Jurkat, Clone E6-1 (cell line): ENCODE results near the gene DNAJC17. TPM values are rescaled to one million over a fixed set of nuclear protein-coding genes. Genes with fewer than 3 reads are reported as not detected.

Source experiments
- DNase-seq: peaks from one replicate; pipeline ENCODE4 v3.0.0-alpha.2; 2011; ENCODE audit warnings: low read depth, low spot score
- H3K4me3 ChIP-seq: 2 replicates; pipeline ENCODE4 v1.5.1; 2011; ENCODE audit warnings: mild to moderate bottlenecking, low read length, control low read depth, moderate library complexity
- polyA plus RNA-seq: library from polyadenylated mRNA; unstranded; fragments of >200 nt; gene quantifications from one replicate; pipeline ENCODE4 v1.2.1, GENCODE V29; 2012; ENCODE audit warnings: missing spikeins; ENCODE audit not compliant: insufficient read length, insufficient read depth

Gene DNAJC17
- 50.2 TPM for polyA plus RNA-seq

- DNase-seq, result peak; percentile 96
- H3K4me3 ChIP-seq, result peak within 1 kb of the TSS; percentile 81
Measured at GRCh38 chr15:40807028-40807887, at the start of gene DNAJC17, which contains the start of gene ZFYVE19. Gene DNAJC17, minus strand, starts transcription at chr15:40807473. Its CDS starts 27 bp downstream, at chr15:40807446. Gene ZFYVE19, plus strand, starts transcription at chr15:40807089. Its CDS starts 501 bp downstream, at chr15:40807590.

GRCh38 chr15:40856746-40857145, 49.5 kb upstream of the DNAJC17 start:
- no peak for DNase-seq
- H3K4me3 ChIP-seq, result no peak overlapping the region

- DNase-seq, result no peak
- H3K4me3 ChIP-seq, result no peak overlapping the region
Measured at GRCh38 chr15:40855706-40856234, 48.5 kb upstream of the DNAJC17 start.

GRCh38 chr15:40854161-40854560, 46.9 kb upstream of the DNAJC17 start:
- H3K4me3 ChIP-seq, result no peak overlapping the region

GRCh38 chr15:40853241-40853890, 46.1 kb upstream of the DNAJC17 start:
- DNase-seq, result no peak
- H3K4me3 ChIP-seq, result no peak overlapping the region

More at GRCh38 chr15:40854161-40854560, 46.9 kb upstream of the DNAJC17 start:
- no peak for DNase-seq

GRCh38 chr15:40852529-40852928, 45.3 kb upstream of the DNAJC17 start:
- H3K4me3 ChIP-seq, result no peak overlapping the region
- DNase-seq, result no peak

GRCh38 chr15:40850576-40851112, 43.4 kb upstream of the DNAJC17 start:
- no peak for DNase-seq
- H3K4me3 ChIP-seq, result no peak overlapping the region

- no peak overlapping the region for H3K4me3 ChIP-seq
- DNase-seq, result peak; percentile 72
Measured at GRCh38 chr15:40847223-40847961, 40.1 kb upstream of the DNAJC17 start.

GRCh38 chr15:40846841-40847222, 39.6 kb upstream of the DNAJC17 start:
- H3K4me3 ChIP-seq, result no peak overlapping the region
- no peak for DNase-seq

GRCh38 chr15:40845511-40846284, 38.4 kb upstream of the DNAJC17 start:
- DNase-seq, result no peak
- no peak overlapping the region for H3K4me3 ChIP-seq

- peak overlapping the region; percentile 55 for H3K4me3 ChIP-seq
Measured at GRCh38 chr15:40845036-40845435, 37.8 kb upstream of the DNAJC17 start.

GRCh38 chr15:40844696-40845030, 37.4 kb upstream of the DNAJC17 start:
- peak overlapping the region; percentile 55 for H3K4me3 ChIP-seq
- peak; percentile 15 for DNase-seq

More at GRCh38 chr15:40845036-40845435, 37.8 kb upstream of the DNAJC17 start:
- DNase-seq, result no peak

GRCh38 chr15:40843885-40844695, 36.8 kb upstream of the DNAJC17 start, which contains the start of gene SPINT1:
Gene SPINT1, plus strand, starts transcription at chr15:40844048. Its CDS starts 507 bp downstream, at chr15:40844555.
- H3K4me3 ChIP-seq, result peak within 1 kb of the TSS; percentile 55
- DNase-seq, result no peak

GRCh38 chr15:40843261-40843884, 36.1 kb upstream of the DNAJC17 start:
- DNase-seq, result no peak
- H3K4me3 ChIP-seq, result no peak overlapping the region

GRCh38 chr15:40841741-40842140, 34.5 kb upstream of the DNAJC17 start:
- DNase-seq, result no peak
- no peak overlapping the region for H3K4me3 ChIP-seq

- H3K4me3 ChIP-seq, result no peak overlapping the region
- no peak for DNase-seq
Measured at GRCh38 chr15:40838756-40839155, 31.5 kb upstream of the DNAJC17 start.

- DNase-seq, result no peak
- H3K4me3 ChIP-seq, result no peak overlapping the region
Measured at GRCh38 chr15:40836020-40836419, 28.7 kb upstream of the DNAJC17 start.
